Loucy (cell line): ENCODE measurements around the gene FAP.

Experiments used
- CTCF ChIP-seq: fragments of 200-600 bp; sonication (generic); conservative IDR thresholded peaks from 2 replicates; pipeline ENCODE4 v1.5.1; 2014; ENCODE audit warnings: mild to moderate bottlenecking, antibody characterized with exemption, low read length
- EZH2phosphoT487 ChIP-seq: fragments of 200-600 bp; IDR thresholded peaks from 2 replicates; pipeline ENCODE4 v1.6.1; 2018; ENCODE audit warnings: antibody characterized with exemption, mild to moderate bottlenecking, moderate library complexity, borderline replicate concordance

GRCh38 chr2:162261032-162261945, 18.0 kb upstream of the FAP start:
- TF ChIP-seq CTCF = no peak; the same call in 1 of the 2 replicates
- TF ChIP-seq EZH2phosphoT487 = no peak
